ENCODE measurements around the gene MAPRE2.
"Not testable (repeated sequence)": the region's sequence is repeated elsewhere in the genome, so short reads cannot be mapped to it uniquely, and the experiment has no call there.

MAPRE2 gene

DNA sequence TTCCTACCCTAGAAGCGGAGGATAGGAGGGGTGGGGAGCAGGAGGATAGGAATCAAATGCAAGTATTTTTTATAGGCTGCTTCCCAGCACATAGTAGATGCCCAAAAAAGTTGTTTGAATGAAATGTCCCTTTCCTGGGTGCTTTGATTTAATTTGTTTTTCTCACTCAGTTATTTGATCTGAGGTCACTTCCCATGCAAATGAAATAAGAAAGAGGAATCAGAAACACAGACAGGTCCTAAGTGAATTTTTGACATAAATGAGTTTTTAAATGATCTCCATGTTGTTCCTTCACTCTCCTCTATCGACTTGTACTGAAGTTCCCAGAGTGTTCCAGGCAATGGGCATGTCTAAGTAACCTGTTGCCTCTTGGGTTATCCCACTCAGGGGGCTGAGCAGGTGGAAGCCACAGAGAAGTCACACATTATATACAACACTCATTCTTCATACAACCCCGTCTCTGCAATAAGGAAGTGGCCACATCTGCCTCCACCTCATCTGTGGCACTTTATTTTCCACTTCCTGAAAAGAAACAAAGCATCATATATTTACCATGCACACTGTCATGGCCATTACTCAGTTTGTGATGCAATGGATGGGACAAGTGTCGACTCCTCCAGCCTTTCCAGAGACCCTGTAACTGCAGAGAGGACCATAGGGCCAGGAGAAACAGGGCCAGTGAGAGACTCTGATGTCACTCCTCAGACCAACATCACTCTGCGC, 117.7 kb downstream of the MAPRE2 start:
- DNase-seq, result no peak

DNA sequence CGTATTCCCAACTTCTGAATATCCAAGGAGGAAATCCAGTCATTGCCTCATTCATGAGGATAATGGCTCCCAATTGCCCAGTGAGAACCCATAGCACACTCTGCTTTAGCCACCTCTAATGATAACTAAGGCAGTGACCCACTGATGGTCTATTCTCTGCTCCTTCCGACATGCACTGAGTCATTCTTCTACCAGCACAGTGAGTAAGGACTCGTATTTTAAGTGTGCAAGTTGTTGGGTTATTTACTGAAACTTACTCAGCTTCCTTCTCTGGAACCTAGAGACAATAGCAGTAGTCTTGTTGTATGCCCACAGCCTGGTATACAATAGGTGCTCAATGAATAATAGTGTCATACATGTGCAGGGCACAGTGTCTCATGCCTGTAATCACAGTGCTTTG, 118.6 kb downstream of the MAPRE2 start:
- no peak for DNase-seq

- no peak for DNase-seq
These were observed 120.3 kb downstream of the MAPRE2 start for GRCh38 chr18:35161485-35161884.

- no peak for DNase-seq
These were observed 120.7 kb downstream of the MAPRE2 start for GRCh38 chr18:35161934-35162333.

GRCh38 chr18:35163014-35163539, 121.9 kb downstream of the MAPRE2 start:
- no peak for DNase-seq

- DNase-seq, result no peak
These were observed 122.5 kb downstream of the MAPRE2 start for GRCh38 chr18:35163721-35164120.

- no peak for DNase-seq
These were observed 122.9 kb downstream of the MAPRE2 start for GRCh38 chr18:35164133-35164532.

DNA sequence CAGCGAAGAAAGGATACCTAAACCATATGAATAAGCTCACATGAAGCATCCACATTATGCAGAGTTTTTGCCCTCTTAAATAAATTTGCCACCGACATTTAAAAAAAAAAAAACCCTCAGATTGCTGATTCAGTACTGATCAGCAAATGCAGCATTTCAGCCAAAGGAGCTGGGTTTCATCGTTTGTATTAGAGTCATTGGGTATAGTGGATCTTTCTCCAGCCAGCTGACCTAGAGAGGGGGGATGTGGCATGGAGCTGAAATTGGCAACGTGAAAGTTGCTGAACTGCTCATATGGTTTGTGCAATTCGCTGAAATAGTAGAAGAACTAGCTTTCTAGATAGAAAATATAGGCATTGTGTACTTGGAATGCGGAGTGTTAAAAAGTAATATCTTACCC, 126.1 kb downstream of the MAPRE2 start:
- no peak for DNase-seq

DNA sequence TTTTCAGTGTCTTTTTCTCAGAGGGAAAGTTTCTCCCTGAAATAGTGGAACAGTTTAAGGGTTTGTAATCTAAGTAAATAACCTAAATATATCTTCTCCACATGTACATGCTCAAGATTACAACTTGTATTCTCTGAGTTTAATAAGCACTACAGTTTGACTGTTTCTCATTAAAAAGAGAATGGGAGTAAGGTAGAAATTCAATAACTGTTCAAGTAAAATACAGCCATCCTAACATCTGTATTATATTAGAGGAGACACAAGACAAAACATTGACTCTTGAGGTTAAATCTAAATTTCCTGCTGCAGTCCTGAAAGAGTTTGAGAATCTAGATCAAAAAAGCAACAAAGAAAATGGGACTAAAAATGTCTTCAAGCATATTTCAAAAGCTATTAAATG, 126.6 kb downstream of the MAPRE2 start:
- no peak for DNase-seq

- DNase-seq, result not testable (repeated sequence)
These were observed 129.1 kb downstream of the MAPRE2 start for GRCh38 chr18:35170323-35170722.

DNA sequence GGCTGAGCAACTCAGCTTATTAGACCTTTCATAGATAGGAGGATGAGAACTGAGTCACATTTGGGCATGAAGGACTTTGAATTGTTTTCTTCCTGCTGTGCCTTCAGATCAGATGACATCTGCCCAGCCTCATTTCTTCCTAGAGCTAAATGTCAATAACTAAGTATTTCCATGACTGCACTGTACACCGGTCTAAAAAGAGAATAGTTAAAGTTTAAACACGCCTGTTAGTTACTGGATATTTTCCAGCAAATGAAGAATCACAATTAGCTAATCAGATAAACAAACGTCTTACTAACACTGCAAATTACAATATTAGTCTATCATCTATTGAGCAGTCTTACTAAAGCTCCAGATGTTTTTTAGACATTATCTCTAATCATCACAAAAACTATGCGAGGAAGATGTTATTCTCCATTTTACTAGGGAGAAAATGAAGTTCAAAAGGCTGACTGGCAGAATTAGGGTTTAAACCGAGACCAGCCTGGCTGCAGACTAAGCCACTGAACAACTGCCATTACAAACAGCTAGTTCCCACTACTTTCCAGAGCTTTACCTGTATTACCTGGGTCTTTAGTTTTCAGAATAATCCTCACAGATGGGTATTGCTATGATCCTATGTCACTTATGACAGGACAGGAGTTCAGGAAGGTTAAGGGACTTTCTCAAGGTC, 130.2 kb downstream of the MAPRE2 start:
- DNase-seq, result no peak

GRCh38 chr18:35172009-35172408, 130.8 kb downstream of the MAPRE2 start:
- no peak for DNase-seq

DNA sequence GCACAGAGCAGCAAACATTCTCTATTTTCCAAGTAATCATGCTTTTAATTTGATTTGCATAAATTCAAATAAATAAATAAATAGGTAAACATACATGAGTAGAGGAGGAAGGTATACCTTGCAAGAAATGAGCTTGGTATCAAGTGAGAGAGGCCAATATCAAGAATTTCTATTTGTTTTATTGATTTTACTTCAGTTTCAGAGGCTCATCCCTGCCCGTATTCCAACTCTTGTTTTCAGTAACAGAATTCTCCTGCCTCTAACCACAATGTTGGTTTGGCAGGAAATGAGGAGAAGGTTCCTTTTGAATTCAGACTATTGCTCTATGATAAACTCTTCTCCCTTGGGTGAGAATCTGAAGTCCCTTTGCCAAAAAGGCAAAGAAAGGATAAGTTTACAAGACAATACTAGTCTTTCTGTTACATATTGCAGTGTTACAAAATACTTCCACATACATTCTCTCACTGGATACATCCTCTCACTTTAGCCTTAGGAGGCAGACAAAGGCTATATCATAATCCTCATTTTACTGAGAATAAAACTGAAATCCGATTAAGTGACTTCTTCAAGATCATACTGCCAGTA, 131.3 kb downstream of the MAPRE2 start:
- no peak for DNase-seq

DNA sequence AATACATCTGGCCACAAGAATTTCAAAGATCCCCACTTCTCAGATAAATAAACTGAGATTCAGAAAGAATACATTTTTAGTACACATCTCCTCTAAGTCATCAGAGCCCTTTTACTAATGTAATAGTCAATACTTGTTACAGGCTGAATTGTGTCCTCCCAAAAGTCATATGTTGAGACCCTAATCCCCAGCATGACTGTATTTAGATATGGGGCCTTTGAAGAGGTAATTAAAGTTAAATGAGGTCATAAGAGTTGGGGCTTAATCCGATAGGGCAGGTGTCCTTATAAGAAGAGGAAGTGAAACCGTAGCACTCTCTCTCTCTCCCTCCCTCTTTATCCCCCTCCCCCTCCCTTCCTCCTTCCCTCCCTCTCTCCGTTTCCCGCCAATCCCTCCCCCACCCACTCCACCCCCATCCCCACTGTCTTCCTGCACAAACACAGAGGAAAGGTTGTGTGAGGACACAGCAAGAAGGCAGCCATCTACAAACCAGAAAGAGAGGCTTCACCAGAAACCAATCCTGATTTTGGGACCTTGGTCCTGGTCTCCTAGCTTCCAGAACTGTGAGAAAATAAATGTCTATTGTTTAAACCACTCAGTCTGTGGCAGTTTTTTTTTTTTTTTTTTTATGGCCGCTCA, 133.0 kb downstream of the MAPRE2 start:
- no peak for DNase-seq

GRCh38 chr18:35174745-35175144, 133.5 kb downstream of the MAPRE2 start:
- DNase-seq, result no peak

GRCh38 chr18:35176925-35177324, 135.7 kb downstream of the MAPRE2 start:
- no peak for DNase-seq

DNA sequence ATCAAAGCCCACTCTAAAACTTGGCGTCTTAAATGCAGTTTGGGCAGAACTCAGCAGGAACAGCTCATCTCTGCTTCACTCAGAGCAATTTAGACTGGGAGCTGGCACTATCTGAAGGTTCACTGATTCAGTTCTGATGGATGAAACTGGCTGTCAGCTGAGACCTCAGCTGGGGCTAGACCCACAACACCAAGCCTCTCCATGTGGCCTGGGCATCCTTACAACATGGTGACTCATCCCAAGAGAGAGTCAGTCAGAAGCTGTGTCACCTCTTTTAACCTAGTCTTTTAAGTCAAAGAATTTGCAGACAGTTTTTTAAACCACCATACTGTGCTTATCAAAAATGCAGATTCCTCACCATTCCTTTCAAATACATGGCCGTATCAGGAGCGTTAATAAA, 137.0 kb downstream of the MAPRE2 start:
- no peak for DNase-seq

GRCh38 chr18:35179906-35180305, 138.7 kb downstream of the MAPRE2 start:
- DNase-seq, result no peak

DNA sequence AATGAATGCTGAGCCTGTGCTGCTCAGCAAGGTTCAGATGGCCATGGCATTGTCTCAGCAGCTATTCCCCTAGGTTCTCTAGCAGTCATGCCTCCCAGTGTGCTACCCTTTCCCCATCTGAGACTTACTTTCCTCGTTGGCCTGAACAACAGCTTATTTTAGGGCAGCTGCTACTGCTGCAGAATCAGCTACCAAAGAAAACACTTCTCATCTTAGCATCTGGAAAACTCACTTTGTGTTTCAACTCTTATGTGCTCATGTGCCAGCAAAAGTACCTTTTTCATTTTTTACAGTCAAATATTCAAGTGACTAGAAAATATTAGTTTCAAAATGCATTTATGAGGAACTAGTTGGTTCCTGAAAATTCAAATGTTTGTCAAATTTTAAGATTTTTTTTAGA, 139.2 kb downstream of the MAPRE2 start:
- no peak for DNase-seq

DNA sequence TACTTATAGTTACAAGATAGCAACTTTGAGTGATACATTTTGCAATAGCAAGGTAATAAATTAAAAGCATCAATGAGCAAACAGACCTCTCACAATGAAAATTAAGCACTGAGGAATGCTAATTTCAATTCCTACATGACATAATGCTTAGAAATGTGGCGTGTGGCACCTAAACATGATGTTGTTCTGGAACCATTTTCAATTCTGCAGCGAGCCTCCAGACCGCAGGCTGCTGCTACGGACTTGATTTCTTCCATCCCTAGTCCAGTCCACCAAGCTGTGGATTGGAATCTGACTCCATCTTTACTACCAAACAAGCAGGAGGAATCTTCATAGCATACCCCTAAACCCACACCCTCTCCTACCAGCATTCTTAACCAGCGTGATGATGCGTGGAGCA, 140.9 kb downstream of the MAPRE2 start:
- no peak for DNase-seq

DNA sequence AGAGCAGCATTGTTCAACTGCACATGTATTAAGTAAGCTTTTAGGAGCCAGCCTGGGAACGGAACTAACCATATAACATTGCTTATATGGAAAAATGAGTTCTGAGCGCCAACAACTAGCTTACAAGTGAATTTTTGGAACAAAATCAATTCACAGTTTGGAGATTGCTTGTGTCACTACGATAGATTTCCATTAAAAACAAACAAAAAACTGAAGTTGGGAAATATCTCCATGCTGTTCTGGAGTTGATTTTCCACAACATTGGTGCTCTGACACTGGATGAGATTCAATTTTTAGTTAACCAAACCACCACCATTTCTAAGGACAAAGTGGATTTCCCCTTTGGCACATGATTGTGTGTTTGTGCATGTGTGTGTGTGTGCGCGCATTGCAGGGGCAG, 142.7 kb downstream of the MAPRE2 start:
- no peak for DNase-seq

DNA sequence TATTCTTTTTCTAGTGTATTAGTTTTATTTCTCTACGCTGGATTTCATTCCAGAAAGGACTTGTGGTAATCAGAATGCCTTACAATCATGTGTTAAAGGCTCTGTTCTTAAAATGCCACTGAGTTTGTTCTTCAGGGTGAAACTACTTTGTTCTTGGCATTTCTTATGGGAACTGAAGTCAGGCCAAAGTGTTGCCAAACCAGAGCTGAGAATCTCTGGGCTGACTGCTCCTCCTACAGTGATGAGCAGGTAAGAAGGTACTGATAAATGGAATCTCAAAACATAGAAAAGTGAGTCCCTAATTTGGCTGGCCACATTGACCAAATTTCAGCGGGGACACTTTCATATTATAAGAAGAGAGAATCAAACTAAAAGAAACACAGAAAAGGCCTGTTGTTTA, 144.6 kb downstream of the MAPRE2 start:
- DNase-seq, result no peak

DNA sequence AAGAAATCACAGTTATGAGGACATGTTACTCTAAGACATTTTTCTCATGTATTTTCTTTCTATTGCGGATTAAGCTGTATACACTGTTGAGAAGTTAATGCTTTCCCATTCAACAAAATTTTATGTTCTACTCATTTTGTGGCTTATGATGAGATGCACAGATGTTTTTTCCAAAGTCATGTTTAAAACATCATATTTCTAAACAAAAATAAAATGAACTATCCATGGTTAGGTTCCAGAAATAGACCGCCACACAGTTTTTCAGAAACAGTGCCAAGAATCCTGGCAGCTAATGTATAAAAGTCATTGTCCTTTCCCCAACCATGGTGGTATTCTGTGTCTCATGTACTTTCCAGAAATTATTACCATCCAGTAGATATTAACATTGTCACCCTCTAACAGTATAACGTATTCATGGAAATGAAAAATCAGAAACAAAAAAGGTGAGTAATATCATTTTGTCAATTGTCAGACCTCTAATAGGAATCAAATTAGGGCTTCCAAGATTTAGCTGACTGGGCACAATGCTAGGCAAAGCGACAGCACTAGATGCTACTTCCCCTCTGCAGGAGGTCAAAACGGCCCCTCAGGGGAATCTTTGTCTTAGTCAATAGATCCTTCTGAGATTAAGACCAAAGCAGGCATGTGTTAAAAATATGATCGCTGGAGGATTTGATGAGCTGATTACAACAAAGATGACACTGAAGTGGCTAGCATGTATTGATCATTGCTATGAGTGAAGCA, 145.2 kb downstream of the MAPRE2 start:
- DNase-seq, result no peak
